ENCODE measurements around the gene CAPN5.

CAPN5 gene

DNA sequence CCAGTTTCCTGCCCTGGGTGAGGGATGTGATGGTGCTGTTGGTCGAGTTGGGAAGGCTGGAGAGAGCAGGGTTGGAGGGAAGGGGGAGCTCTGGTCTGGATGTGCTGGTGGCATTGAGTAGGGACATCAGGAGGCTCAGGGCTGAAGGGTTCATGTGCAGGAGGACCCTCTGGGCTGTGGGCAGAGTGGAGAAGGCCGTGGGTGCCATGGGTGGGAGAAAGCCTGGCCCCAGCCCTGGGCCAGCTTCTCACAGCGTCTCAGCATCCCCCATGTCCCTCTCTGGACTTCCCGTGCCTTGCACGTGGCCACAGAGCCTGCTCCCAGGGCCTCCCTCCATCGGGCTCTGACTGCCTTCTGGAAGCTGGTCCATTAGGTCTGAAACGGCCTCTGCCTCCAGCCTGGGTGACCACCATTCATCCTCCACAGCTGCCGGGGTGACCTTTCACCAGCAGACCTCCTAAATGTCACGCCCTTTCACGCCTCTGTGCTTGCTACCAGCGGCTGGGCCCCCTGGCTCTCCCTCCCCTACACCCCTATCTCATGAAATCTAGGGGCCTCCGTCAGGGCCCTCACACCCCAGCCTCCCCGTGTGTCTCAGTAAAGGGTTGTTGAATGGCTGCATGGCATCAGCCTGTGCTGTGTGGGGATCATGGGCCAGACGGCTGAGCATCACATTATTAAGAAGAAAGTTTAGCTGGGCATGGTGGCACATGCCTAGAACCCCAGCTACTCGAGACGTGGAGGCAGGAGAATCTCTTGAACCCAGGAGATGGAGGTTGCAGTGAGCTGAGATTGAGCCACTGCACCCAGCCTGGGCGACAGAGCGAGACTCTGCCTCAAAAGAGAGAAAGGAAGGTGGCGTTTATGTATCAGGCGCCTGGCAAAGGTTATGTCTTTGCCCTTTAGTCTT is 86.8 kb downstream of the CAPN5 start:
- H3K4me1 Mint-ChIP-seq (ENCODE audit: low read depth) = peaks cover 35% of the 10 kb centered on the region
- H3K27me3 Mint-ChIP-seq = peaks cover 3% of the 10 kb centered on the region
- H3K36me3 Mint-ChIP-seq (ENCODE audit: low read depth) = no peaks in the 10 kb centered on the region
- no peaks in the 10 kb centered on the region for H3K9me3 Mint-ChIP-seq
- peak overlapping the region; percentile 78 for H3K27ac Mint-ChIP-seq
- no peak overlapping the region for H3K4me3 Mint-ChIP-seq

DNA sequence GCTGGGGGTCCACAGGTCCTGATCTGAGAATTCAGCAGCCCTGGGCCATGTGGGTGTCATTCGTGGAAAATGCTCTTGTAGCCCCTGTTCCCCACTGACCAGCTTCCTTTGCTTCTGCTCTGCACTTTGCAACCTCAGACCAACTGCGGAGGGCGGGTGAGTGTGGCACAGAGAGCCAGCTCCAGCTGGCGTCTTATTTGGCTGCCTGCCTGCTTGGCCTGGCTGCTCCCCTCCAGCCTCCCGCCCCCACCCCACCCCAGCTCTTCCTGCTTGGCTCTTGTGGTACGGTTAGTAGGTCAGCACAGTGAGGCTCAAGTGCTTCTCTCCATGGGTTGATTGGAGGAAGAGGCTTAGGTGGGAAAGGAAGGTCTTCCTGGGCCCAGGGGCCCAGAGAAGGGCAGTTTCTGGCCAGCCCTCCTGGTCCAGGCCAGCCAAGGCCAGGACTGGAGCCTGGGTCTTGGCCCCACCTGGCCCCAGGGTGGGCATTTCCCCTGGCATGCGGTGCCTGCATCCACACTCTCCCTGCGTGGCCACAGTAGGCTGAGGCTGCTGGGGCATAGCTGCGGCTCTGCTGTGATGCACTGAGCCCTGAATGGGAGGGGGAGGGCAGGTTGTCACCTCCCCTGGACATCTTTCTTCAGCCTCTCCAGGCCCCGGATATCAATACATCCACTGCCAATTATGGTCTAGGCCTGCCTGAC is 87.8 kb downstream of the CAPN5 start:
- peaks cover 35% of the 10 kb centered on the region for H3K4me1 Mint-ChIP-seq (ENCODE audit: low read depth)
- H3K36me3 Mint-ChIP-seq (ENCODE audit: low read depth) = no peaks in the 10 kb centered on the region
- no peak overlapping the region for H3K4me3 Mint-ChIP-seq
- H3K27me3 Mint-ChIP-seq = peaks cover 3% of the 10 kb centered on the region
- no peaks in the 10 kb centered on the region for H3K9me3 Mint-ChIP-seq
- no peak overlapping the region for H3K27ac Mint-ChIP-seq

DNA sequence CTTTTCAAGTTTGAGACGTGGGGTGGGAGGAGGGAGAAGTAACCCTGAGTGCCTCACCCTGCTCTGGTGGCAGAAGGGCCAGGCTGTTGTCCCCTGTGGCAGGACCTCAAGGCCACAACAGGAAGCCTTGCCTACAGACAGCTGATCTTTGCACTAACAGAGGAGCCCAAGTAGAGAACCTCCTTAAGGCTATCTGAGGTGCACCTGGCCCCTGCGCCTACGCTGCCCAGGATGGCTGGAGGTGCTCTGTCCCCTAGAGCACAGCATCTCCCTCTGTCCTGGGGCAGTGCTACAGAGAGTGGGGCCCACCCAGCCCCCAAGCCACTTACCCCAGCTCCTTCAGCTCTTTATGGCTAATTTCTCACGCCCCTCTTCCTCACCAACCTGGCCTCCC is 88.3 kb downstream of the CAPN5 start:
- H3K36me3 Mint-ChIP-seq (ENCODE audit: low read depth) = no peaks in the 10 kb centered on the region
- no peak overlapping the region for H3K4me3 Mint-ChIP-seq
- peaks cover 35% of the 10 kb centered on the region for H3K4me1 Mint-ChIP-seq (ENCODE audit: low read depth)
- no peaks in the 10 kb centered on the region for H3K9me3 Mint-ChIP-seq
- H3K27ac Mint-ChIP-seq = no peak overlapping the region
- peaks cover 2% of the 10 kb centered on the region for H3K27me3 Mint-ChIP-seq

DNA sequence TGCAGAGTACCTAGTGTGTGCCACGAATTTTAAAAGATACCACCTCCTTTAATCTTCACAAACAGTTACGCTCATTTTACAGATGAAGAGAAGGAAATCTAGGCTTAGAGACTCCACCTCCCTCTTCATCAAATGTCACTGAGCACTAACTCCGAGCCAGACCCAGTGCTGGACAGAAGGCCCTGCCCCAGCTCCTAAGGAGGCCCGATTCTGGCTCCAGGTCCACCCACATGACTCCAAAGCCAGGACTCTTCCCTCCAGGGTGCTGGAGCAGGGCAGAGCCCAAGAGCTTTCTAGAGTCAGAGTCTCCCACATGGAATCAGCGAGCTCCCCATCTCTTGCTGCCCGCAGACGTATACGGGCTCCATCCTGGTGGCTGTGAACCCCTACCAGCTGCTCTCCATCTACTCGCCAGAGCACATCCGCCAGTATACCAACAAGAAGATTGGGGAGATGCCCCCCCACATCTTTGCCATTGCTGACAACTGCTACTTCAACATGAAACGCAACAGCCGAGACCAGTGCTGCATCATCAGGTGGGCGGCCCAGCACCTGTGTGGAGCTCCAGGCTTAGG is 88.9 kb downstream of the CAPN5 start:
- H3K27me3 Mint-ChIP-seq = no peaks in the 10 kb centered on the region
- H3K27ac Mint-ChIP-seq = no peak overlapping the region
- H3K9me3 Mint-ChIP-seq = no peaks in the 10 kb centered on the region
- peaks cover 35% of the 10 kb centered on the region for H3K4me1 Mint-ChIP-seq (ENCODE audit: low read depth)
- H3K4me3 Mint-ChIP-seq = no peak overlapping the region
- no peaks in the 10 kb centered on the region for H3K36me3 Mint-ChIP-seq (ENCODE audit: low read depth)

DNA sequence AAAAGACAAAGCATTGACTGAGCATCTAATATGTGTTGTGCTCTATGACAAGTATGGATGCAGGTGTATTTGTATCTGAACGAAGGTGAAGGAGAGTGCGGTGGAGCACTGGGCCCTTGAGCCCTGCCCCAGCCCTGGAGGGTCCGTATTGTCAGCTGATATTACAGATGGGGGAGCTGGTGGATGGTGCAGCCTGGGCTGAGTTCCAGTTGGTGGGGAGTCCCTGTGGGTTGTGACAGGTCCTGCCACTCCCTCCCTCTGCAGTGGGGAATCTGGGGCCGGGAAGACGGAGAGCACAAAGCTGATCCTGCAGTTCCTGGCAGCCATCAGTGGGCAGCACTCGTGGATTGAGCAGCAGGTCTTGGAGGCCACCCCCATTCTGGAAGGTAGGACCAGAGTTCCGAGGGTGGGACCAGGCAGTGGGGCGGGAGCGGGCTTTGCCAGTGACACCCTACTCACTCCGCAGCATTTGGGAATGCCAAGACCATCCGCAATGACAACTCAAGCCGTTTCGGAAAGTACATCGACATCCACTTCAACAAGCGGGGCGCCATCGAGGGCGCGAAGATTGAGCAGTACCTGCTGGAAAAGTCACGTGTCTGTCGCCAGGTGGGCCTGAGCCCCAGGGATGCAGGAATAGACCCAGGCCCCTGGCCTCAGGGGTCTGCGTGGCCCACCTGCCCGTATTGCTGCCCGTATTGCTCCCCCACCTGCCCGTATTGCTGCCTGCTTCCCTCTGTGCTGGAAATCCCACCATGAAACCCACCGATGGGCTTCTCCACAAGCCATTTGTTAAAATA is 89.8 kb downstream of the CAPN5 start:
- H3K9me3 Mint-ChIP-seq = no peaks in the 10 kb centered on the region
- H3K27me3 Mint-ChIP-seq = no peaks in the 10 kb centered on the region
- peaks cover 31% of the 10 kb centered on the region for H3K4me1 Mint-ChIP-seq (ENCODE audit: low read depth)
- H3K27ac Mint-ChIP-seq = no peak overlapping the region
- no peaks in the 10 kb centered on the region for H3K36me3 Mint-ChIP-seq (ENCODE audit: low read depth)
- H3K4me3 Mint-ChIP-seq = no peak overlapping the region

DNA sequence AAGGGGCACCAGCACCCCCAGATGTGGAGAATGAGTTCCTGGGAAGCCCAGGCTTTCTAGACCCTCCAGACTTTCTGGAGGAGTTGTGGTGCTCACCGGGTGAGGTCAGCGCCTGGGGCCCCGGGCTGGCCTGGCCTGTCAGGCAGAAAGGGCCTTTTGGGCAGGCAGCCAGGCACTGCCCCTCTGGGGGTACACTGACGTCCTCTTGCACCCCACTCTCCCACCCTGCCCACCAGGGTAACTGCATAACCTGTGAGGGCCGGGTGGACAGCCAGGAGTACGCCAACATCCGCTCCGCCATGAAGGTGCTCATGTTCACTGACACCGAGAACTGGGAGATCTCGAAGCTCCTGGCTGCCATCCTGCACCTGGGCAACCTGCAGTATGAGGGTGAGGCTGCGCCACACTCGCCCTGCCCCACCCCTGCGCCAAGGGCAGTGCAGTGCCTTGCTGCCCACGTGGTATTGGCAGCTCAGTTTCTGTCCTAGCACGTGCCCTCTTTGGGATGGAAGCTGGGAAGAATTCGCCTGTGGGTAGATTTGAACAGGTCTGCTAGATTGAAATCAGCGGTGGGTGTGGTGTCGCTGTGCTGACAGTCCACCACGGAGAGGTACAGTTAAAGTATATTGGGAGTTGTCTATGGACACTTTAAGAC is 91.4 kb downstream of the CAPN5 start:
- H3K27me3 Mint-ChIP-seq = no peaks in the 10 kb centered on the region
- H3K27ac Mint-ChIP-seq = no peak overlapping the region
- no peaks in the 10 kb centered on the region for H3K9me3 Mint-ChIP-seq
- H3K4me1 Mint-ChIP-seq (ENCODE audit: low read depth) = peaks cover 15% of the 10 kb centered on the region
- no peaks in the 10 kb centered on the region for H3K36me3 Mint-ChIP-seq (ENCODE audit: low read depth)
- no peak overlapping the region for H3K4me3 Mint-ChIP-seq

DNA sequence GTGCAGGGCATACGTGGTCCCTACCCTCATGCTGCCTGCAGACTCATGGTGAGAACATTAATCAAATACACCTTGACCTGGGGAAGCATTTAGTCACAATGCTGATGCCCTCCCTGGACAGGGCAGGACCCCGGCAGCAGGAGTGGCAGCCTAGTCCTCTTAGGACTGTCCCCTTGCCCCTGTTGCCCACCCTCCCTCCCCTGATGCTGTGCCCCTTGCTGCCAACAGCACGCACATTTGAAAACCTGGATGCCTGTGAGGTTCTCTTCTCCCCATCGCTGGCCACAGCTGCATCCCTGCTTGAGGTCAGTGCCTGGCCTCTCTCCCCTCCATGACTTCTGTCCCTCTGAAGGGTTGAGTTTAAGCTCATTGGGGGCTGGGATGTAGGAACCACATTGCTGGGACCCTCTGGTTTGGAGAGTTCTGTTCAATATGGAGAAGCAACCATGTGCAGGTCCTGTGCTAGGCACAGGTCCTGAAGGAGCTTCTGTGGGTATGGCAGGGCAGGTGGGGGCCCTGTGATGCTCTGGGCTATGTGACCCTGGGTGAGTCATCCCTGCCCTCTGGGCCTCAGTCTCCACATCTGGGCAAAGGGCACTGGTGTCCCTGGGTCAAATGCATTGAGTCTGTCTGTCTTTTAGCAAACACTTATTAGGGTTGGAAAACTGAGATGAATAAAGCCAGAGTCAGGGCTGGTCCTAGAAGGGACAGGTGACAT is 92.6 kb downstream of the CAPN5 start:
- Mint-ChIP-seq H3K36me3 (ENCODE audit: low read depth) (no peaks in the 10 kb centered on the region), H3K4me3 (no peak overlapping the region), H3K27me3 (no peaks in the 10 kb centered on the region), H3K9me3 (no peaks in the 10 kb centered on the region), H3K4me1 (ENCODE audit: low read depth) (peaks cover 3% of the 10 kb centered on the region), H3K27ac (no peak overlapping the region)

DNA sequence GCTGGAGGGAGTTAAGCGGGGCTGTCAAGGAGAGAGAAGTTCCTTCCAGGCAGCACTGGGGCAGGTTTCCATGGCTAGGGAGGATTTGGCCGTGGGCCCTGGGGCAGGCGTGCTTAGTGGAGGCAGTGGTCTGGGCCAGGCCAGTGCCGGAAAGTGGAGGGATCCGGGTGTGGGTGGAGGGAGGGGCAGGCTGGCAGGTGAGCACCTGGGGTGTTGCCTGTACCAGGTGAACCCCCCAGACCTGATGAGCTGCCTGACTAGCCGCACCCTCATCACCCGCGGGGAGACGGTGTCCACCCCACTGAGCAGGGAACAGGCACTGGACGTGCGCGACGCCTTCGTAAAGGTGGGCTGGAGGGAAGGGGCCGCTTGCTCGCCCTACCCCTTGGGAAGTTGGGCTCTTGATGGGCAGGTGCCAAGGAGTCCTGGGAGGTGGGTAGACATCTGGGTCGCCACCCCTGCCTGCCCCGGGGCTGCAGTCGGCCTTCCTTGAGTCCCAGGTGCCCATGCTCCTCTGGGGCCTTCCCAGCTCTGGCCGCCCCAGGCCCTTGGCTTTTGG is 93.2 kb downstream of the CAPN5 start:
- no peaks in the 10 kb centered on the region for H3K27me3 Mint-ChIP-seq
- no peak overlapping the region for H3K27ac Mint-ChIP-seq
- no peaks in the 10 kb centered on the region for H3K9me3 Mint-ChIP-seq
- H3K4me1 Mint-ChIP-seq (ENCODE audit: low read depth) = no peaks in the 10 kb centered on the region
- no peak overlapping the region for H3K4me3 Mint-ChIP-seq
- no peaks in the 10 kb centered on the region for H3K36me3 Mint-ChIP-seq (ENCODE audit: low read depth)

DNA sequence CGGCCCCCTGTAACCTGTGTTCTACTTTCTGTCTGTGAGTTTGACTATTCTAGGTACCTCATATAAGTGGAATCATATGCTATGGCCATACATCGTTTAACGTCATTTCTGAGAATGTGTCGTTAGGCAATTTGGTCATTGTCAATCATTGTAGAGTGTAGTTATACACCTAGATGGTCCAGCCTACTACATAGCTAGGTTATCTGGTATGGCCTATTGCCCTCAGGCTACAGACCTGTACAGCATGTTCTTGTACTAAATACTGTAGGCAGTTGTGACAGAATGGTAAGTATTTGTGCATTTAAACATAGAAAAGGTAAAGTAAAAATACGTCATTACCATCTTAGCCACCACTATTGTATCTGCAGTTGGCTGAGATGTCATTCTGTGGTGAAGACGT is 96.5 kb downstream of the CAPN5 start:
- Mint-ChIP-seq H3K4me1 (ENCODE audit: low read depth) (no peaks in the 10 kb centered on the region), H3K4me3 (no peak overlapping the region), H3K27ac (no peak overlapping the region), H3K9me3 (no peaks in the 10 kb centered on the region), H3K27me3 (no peaks in the 10 kb centered on the region), H3K36me3 (ENCODE audit: low read depth) (no peaks in the 10 kb centered on the region)

DNA sequence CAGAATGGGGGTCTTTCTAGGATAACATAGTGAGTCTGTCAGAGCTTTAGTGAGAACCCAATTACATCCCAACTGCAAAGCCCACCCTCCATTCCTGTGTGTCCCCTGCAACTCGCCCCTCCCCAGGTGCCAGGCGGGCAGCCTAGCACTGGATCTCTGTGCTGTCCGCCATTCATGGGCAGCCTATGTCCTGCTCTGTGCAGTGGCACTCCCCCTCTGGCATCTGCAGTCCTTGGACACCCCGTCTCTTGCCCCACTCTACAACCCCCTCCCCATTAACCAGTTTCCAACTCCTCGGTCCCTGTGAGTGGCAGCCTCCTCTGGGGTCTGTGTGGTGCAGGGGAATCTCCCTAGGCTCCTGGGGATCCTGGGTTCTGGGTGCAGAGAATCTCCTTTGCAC is 98.3 kb downstream of the CAPN5 start:
- Mint-ChIP-seq H3K36me3 (ENCODE audit: low read depth) (no peaks in the 10 kb centered on the region), H3K27ac (no peak overlapping the region), H3K9me3 (no peaks in the 10 kb centered on the region), H3K4me1 (ENCODE audit: low read depth) (no peaks in the 10 kb centered on the region), H3K27me3 (no peaks in the 10 kb centered on the region), H3K4me3 (no peak overlapping the region)

DNA sequence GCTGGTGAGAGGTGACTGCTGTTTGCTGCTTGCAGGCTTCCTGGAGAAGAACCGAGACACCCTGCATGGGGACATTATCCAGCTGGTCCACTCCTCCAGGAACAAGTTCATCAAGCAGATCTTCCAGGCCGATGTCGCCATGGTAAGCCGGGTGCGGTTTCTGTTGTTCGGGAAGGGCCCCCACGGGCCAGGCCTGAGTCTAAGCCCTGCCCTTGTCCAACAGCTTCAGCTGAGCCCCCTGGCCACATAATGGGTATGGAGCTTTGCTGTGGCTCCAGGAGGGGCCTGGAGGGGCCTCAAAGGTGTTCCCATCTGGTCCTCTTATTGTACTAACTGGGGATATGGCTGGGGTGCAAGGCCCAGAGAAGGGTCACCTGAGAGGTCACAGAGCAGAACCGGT is 99.2 kb downstream of the CAPN5 start:
- Mint-ChIP-seq H3K27ac (no peak overlapping the region), H3K27me3 (no peaks in the 10 kb centered on the region), H3K4me3 (no peak overlapping the region), H3K9me3 (no peaks in the 10 kb centered on the region), H3K4me1 (ENCODE audit: low read depth) (no peaks in the 10 kb centered on the region), H3K36me3 (ENCODE audit: low read depth) (no peaks in the 10 kb centered on the region)

DNA sequence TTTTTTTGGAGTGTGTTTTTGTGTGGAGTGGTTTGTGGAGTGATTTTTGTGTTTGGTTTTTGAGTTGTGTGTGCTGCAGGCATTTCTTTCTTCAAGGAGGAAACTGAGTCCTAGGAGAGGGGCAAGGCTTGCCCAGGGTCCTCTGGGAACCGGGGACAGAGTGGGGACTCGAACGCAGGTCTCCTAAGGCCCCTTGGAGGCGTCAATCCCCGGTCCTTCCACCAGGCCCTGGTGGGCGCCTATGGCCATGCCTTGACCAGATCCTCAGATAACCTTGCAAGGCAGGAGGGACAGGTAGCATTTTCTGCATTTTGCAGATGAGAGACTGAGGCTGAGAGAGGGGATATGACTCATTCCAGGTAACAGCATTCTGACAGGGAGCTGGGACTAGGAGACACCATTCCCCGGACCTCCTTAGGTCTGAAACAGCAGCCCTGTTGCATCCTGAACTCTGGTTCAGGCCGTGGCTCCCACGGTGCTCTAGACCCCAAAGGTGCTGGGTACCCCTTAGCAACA is 100.4 kb downstream of the CAPN5 start:
- Mint-ChIP-seq H3K27ac (no peak overlapping the region), H3K27me3 (no peaks in the 10 kb centered on the region), H3K4me1 (ENCODE audit: low read depth) (no peaks in the 10 kb centered on the region), H3K36me3 (ENCODE audit: low read depth) (no peaks in the 10 kb centered on the region), H3K9me3 (no peaks in the 10 kb centered on the region), H3K4me3 (no peak overlapping the region)

DNA sequence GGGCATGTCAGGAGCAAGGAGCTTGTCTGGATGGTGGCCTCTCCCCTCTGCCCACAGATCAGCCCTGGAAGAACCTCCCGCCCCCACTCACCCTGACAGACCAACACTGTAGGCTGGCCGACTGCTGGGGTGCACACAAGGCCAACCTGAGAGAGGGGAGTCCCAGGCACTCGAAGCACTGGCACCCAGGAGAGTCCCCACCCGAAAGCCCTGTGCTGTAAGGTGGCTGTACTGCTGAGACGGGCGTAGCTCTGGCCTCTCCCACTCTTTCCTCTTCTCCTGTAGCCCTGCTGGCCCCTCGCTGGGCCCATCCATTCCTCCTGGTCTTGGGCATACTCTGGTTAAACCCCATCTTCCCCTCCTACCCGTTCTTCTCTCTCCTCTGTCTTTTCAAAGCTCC is 101.0 kb downstream of the CAPN5 start:
- no peak overlapping the region for H3K4me3 Mint-ChIP-seq
- H3K9me3 Mint-ChIP-seq = no peaks in the 10 kb centered on the region
- no peaks in the 10 kb centered on the region for H3K4me1 Mint-ChIP-seq (ENCODE audit: low read depth)
- H3K36me3 Mint-ChIP-seq (ENCODE audit: low read depth) = no peaks in the 10 kb centered on the region
- peak overlapping the region; percentile 9 for H3K27ac Mint-ChIP-seq
- H3K27me3 Mint-ChIP-seq = no peaks in the 10 kb centered on the region

All from stimulated activated naive CD8-positive, alpha-beta T cell treated with anti-CD3 and anti-CD28 coated beads, Interleukin-15, Interleukin-2, amounts not matched to agents 100 ng/mL and 50 ng/mL, for 24 hours (primary cell).